Panc1 (cell line): ENCODE results near the gene PTTG2. TPM values are rescaled to one million over a fixed set of nuclear protein-coding genes. Genes with fewer than 3 reads are reported as not detected.

Source experiments
- ATAC-seq: fragments of 200-7000 bp; cut with Tn5 transposase; 2 replicates; pipeline ENCODE4 v1.9.1; 2020; ENCODE audit warnings: mild to moderate bottlenecking, moderate library complexity
- BruUV-seq: library from RNA; stranded (reverse); fragments of 400-500 nt; replicated peaks from 2 replicates; lab custom pipeline; 2021; lab: Mats Ljungman, UMichigan
- CTCF ChIA-PET: fragments of 300-600 bp; sonication (Branson Sonifier 250); formaldehyde crosslinking; loops from one replicate; lab custom pipeline; 2022; ENCODE audit warnings: antibody characterized with exemption; lab: Charles Lee
- POLR2A ChIA-PET: fragments of 300-600 bp; sonication (Branson Sonifier 250); formaldehyde crosslinking; loops from one replicate; lab custom pipeline; 2022; ENCODE audit warnings: antibody characterized with exemption; lab: Charles Lee
- DNase-seq: peaks from one replicate; pipeline ENCODE4 v3.0.0-alpha.2; 2010; ENCODE audit warnings: low read depth, low spot score
- H3K27ac ChIP-seq: 2 replicates; pipeline ENCODE4 v1.5.1; 2011; ENCODE audit warnings: mild to moderate bottlenecking, low read length, inconsistent platforms
- H3K27me3 ChIP-seq: fragments of 200-500 bp; sonication (Bioruptor generic); 2 replicates; pipeline ENCODE4 v1.6.0; 2014; ENCODE audit warnings: low read length, inconsistent platforms; ENCODE audit not compliant: control insufficient read depth, insufficient read depth
- H3K36me3 ChIP-seq: fragments of 200-500 bp; sonication (Bioruptor generic); 2 replicates; pipeline ENCODE4 v1.5.1; 2014; ENCODE audit warnings: inconsistent platforms, mild to moderate bottlenecking, low read length, moderate library complexity; ENCODE audit not compliant: control insufficient read depth, insufficient read depth
- H3K4me1 ChIP-seq: 2 replicates; pipeline ENCODE4 v1.5.1; 2011; ENCODE audit warnings: inconsistent platforms, mild to moderate bottlenecking, low read length, moderate library complexity; ENCODE audit not compliant: control insufficient read depth, insufficient read depth
- H3K4me3 ChIP-seq, 2 experiments: 2 replicates each; pipeline ENCODE4 v1.5.1; 2011 to 2012; ENCODE audit warnings: low read depth in 2 of 2, low read length in 2 of 2, mild to moderate bottlenecking in 2 of 2, inconsistent platforms in 1 of 2, moderate library complexity in 1 of 2
- H3K9me3 ChIP-seq: fragments of 200-500 bp; sonication (Bioruptor generic); 2 replicates; pipeline ENCODE4 v1.5.1; 2014; ENCODE audit warnings: low read depth, mild to moderate bottlenecking, inconsistent platforms, low read length, moderate library complexity; ENCODE audit not compliant: control insufficient read depth, insufficient read depth
- CTCF ChIP-seq: fragments of 450-650 bp; IDR thresholded peaks from 2 replicates; pipeline ENCODE4 v1.5.1; 2017; ENCODE audit warnings: mild to moderate bottlenecking
- POLR2AphosphoS5 ChIP-seq: IDR thresholded peaks from 2 replicates; pipeline ENCODE4 v1.6.1; 2012; ENCODE audit warnings: mild to moderate bottlenecking, low read depth, low read length, moderate library complexity
- REST ChIP-seq, 2 experiments: IDR thresholded peaks; 2 replicates each; pipeline ENCODE4 v1.6.1; 2011 to 2012; ENCODE audit warnings: low read depth in 2 of 2, control low read depth in 1 of 2, low read length in 1 of 2, mild to moderate bottlenecking in 1 of 2, moderate library complexity in 1 of 2; ENCODE audit not compliant: insufficient read depth in 1 of 2
- SIN3A ChIP-seq: IDR thresholded peaks from 2 replicates; pipeline ENCODE4 v1.6.1; 2012; ENCODE audit warnings: low read depth, mild to moderate bottlenecking, low read length, moderate library complexity, borderline replicate concordance; ENCODE audit not compliant: insufficient read depth
- TCF7L2 ChIP-seq: IDR thresholded peaks from 2 replicates; pipeline ENCODE4 v1.6.1; 2011; ENCODE audit warnings: mild to moderate bottlenecking, low read depth, low read length, inconsistent platforms
- in situ Hi-C: cut with HindIII; loops from 2 replicates; pipeline ENCODE4 v1.10.0; 2016; ENCODE audit warnings: low sequenced_read_pairs, low pct_unique_long_range_greater_than_20kb
- intact Hi-C: fragments of 100-400 bp; cut with micrococcal nuclease; formaldehyde crosslinking; loops from one replicate; pipeline ENCODE4 v1.10.0; 2022; ENCODE audit not compliant: unreplicated experiment
- total RNA-seq: library from RNA; stranded (reverse); gene quantifications from one replicate; pipeline ENCODE4 v1.2.1, GENCODE V29; 2021; ENCODE audit not compliant: unreplicated experiment

The PTTG2 gene
- total RNA-seq, 1 experiment from 2014 or later: not detected

GRCh38 chr4:37968747-37969146 is 8.5 kb downstream of the PTTG2 start:
- no peaks in the 10 kb centered on the region for H3K36me3 ChIP-seq
- ATAC-seq (no peak), DNase-seq (no peak)
- no TSS peak for BruUV-seq
- intact Hi-C loops (no loop called here), in situ Hi-C loops (no loop called here)
- no peak overlapping the region for H3K4me3 ChIP-seq
- H3K9me3 ChIP-seq: no peaks in the 10 kb centered on the region
- no peaks in the 10 kb centered on the region for H3K27me3 ChIP-seq
- H3K27ac ChIP-seq: no peak overlapping the region
- TF ChIP-seq CTCF (no peak), POLR2AphosphoS5 (no peak), SIN3A (no peak), TCF7L2 (no peak), REST (IDR thresholded peaks at IDR 0.05; ENCODE audit: insufficient read depth in 1 of 2, low read depth in 2 of 2, low read length in 1 of 2) (no peak)
- ChIA-PET CTCF (no interaction called here), POLR2A (no interaction called here)
- no peaks in the 10 kb centered on the region for H3K4me1 ChIP-seq

- Histone ChIP-seq H3K4me1 (no peaks in the 10 kb centered on the region), H3K36me3 (no peaks in the 10 kb centered on the region), H3K4me3 (no peak overlapping the region), H3K27ac (no peak overlapping the region), H3K27me3 (no peaks in the 10 kb centered on the region), H3K9me3 (no peaks in the 10 kb centered on the region)
- no TSS peak for BruUV-seq
- CTCF ChIA-PET: interaction anchor here (0.6 kb wide), 1 partner anchor 269 kb away, joined by 3 read pairs; no protein-coding TSS in a partner anchor
- ATAC-seq (no peak), DNase-seq (no peak)
- TF ChIP-seq CTCF: peak; percentile 61
- TF ChIP-seq SIN3A: no peak
- POLR2A ChIA-PET: no interaction called here
- intact Hi-C loops: no loop called here
- in situ Hi-C loops: no loop called here
Measured at GRCh38 chr4:37970702-37971101, 10.5 kb downstream of the PTTG2 start.
